ENCODE measurements around the gene CHST11.

CHST11 gene

DNA sequence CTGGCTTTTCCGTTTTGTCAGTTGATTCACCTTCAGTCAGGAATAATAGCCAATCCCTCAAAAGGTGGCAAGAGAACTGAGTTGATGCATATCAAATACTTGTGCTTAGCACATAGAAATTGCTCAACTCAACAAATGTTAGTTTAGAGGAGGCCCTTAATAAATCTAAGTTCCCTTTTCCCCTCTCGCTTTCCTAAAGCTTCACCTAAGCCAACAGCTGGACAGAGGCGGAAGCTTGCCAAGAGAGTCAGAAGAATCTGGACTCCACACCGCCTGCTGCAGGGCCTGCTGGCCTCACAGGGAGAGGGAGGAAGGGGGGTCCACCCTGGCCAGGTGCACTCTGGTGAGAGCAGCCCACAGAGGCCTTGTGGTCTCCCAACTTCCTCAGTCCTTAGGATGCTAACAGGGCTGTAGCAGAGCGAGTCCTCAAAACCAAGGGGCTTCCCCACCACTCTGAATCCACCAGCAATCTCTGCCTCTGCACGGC, 213.1 kb downstream of the CHST11 start:
- H3K27me3 ChIP-seq (ENCODE audit: low read depth, low read length): no peaks in the 10 kb centered on the region
- no peaks in the 10 kb centered on the region for H3K9me3 ChIP-seq (ENCODE audit: control insufficient read depth in 1 of 2, low read length in 2 of 2)
- H3K4me1 ChIP-seq (ENCODE audit: control insufficient read depth in 1 of 2, insufficient read depth in 2 of 2, low read length in 2 of 2): peaks cover 44 to 64% of the 10 kb centered on the region in 2 donors
- H3K4me3 ChIP-seq (ENCODE audit: low read depth in 1 of 2, low read length in 2 of 2): no peak overlapping the region
- H3K27ac ChIP-seq (ENCODE audit: low read length): no peak overlapping the region
- no peaks in the 10 kb centered on the region for H3K36me3 ChIP-seq (ENCODE audit: control insufficient read depth in 1 of 2, insufficient read depth in 2 of 2, low read length in 2 of 2)

DNA sequence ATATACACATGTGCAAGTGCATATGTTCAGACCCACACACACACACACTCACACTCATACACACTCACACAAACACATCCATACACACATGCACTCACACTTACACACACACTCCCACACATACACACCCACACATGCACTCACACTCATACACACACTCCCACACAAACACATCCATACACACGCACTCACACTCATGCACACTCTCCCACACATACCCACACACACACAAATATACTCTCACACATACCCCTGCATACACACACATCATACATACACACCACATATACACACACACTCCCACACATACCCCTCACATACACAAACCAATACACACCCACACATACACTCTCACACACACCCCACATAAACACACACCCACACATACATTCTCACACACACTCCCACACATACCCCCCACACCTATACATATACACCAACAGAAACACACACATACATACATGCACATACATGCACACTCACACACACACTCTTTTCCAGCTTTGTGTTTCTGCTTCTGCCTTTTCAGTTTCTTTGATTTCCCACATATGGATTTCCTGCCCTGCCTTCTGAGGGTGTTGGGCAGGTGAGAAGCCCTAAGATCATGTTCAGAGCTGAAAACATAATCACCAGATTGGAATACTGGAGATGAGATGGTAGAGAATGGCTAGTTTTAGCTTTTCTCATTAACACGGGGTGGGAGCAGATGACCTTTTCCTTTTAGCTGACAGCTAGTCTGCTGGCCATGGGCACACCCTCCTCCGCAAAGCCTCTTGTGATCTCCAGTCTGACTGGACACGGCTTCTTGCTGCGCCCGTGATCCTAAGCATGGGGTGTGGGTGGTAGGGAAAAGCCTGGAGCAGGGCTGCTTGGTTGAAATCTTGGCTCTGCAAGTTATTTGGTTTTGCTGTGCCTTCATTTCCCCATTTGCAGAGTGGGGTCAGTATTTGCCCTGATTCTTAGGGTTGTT, 214.0 kb downstream of the CHST11 start:
- H3K9me3 ChIP-seq (ENCODE audit: control insufficient read depth in 1 of 2, low read length in 2 of 2): no peaks in the 10 kb centered on the region
- peaks cover 44 to 64% of the 10 kb centered on the region in 2 donors for H3K4me1 ChIP-seq (ENCODE audit: control insufficient read depth in 1 of 2, insufficient read depth in 2 of 2, low read length in 2 of 2)
- no peak overlapping the region for H3K4me3 ChIP-seq (ENCODE audit: low read depth in 1 of 2, low read length in 2 of 2)
- H3K27ac ChIP-seq (ENCODE audit: low read length): peak overlapping the region; percentile 57
- no peaks in the 10 kb centered on the region for H3K27me3 ChIP-seq (ENCODE audit: low read depth, low read length)
- H3K36me3 ChIP-seq (ENCODE audit: control insufficient read depth in 1 of 2, insufficient read depth in 2 of 2, low read length in 2 of 2): no peaks in the 10 kb centered on the region

DNA sequence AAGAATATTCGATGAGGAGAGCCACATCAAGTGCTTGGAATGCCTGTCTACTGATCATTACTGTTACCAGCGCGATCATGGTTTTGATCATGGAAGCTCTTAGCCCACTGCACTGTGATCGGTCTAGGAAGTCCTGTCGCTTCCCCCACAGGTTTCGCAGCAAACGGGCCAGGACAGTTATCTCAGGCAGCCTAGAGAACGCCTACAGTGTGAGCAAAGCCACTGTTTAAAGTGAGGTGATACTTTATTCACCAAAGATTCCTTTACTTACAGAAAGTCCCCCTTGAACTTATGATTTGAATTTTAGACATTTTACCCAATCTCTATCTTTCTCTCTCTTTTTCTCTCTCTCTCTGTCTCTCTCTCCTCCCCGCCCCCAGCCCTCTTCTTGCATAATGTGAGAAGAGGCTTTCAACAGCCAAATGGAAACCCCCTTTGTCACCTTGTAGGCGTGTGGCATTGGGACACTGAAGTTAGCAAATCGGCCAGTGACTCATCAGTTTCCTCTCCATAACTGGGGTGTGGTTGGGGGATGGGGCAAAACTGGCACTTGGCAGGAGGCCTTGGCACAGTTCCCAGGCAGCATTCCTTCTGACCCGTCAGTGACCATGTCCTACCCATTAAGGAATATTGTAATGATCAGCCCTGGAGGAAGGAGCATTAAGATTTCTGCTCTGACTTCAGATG, 214.8 kb downstream of the CHST11 start:
- Histone ChIP-seq H3K27me3 (ENCODE audit: low read depth, low read length) (no peaks in the 10 kb centered on the region), H3K36me3 (ENCODE audit: control insufficient read depth in 1 of 2, insufficient read depth in 2 of 2, low read length in 2 of 2) (no peaks in the 10 kb centered on the region), H3K27ac (ENCODE audit: low read length) (peak overlapping the region; percentile 57), H3K4me3 (ENCODE audit: low read depth in 1 of 2, low read length in 2 of 2) (no peak overlapping the region), H3K9me3 (ENCODE audit: control insufficient read depth in 1 of 2, low read length in 2 of 2) (no peaks in the 10 kb centered on the region), H3K4me1 (ENCODE audit: control insufficient read depth in 1 of 2, insufficient read depth in 2 of 2, low read length in 2 of 2) (peaks cover 44 to 64% of the 10 kb centered on the region in 2 donors)

DNA sequence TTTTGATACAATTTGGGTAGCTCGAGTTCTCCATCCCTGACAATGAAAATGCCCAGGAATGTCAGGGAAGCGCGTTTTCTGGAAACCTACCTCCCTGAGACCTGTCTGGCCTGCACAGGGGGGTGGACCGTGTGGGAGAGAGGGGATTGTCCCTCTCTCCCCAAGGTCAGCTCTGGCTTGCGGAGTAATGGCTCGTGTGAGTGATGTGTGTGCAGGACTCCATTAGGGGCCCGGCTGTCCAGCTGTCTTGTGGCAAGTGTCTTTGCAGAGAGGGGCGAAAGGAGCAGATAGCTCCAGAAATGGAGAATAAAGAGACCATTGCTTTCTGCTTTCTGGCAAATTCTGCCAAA, 215.3 kb downstream of the CHST11 start:
- peaks cover 44 to 64% of the 10 kb centered on the region in 2 donors for H3K4me1 ChIP-seq (ENCODE audit: control insufficient read depth in 1 of 2, insufficient read depth in 2 of 2, low read length in 2 of 2)
- no peaks in the 10 kb centered on the region for H3K27me3 ChIP-seq (ENCODE audit: low read depth, low read length)
- no peak overlapping the region for H3K4me3 ChIP-seq (ENCODE audit: low read depth in 1 of 2, low read length in 2 of 2)
- H3K27ac ChIP-seq (ENCODE audit: low read length): peak overlapping the region; percentile 57
- H3K36me3 ChIP-seq (ENCODE audit: control insufficient read depth in 1 of 2, insufficient read depth in 2 of 2, low read length in 2 of 2): no peaks in the 10 kb centered on the region
- H3K9me3 ChIP-seq (ENCODE audit: control insufficient read depth in 1 of 2, low read length in 2 of 2): no peaks in the 10 kb centered on the region

DNA sequence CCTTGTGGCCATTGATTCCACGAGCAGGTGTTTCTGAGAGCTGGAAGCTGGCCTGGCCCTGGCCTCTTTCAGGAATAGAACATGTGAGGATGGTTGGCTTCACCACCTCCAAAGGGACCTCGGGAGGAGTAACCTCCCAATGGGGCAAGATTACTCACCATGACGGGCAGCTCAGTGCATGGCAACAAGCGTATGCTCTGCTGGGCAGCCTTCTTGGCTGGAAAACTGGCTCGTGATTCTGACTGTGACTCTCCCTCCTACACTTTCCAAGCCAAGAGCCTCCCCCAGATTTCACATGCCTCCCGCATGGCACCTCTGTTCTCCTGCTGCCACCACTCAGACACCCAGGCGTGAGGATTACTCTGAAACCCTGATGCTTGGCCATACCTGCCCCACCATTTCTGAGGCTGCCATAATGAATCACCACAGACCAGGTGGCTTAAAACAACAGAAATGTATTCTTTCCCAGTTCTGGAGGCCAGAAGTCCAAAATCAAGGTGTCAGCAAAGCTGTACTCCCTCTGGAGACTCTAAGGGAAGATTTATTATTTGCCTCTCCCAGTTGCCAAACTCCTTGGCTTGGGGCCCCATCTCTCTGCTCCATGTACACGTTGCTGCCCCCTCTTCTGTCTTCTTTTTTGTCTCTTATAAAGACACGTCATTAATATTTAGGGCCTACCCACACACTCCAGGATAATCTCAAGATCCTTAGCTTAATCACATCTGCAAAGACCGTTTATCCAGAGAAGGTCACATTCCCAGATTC, 215.9 kb downstream of the CHST11 start:
- Histone ChIP-seq H3K4me3 (ENCODE audit: low read depth in 1 of 2, low read length in 2 of 2) (no peak overlapping the region), H3K36me3 (ENCODE audit: control insufficient read depth in 1 of 2, insufficient read depth in 2 of 2, low read length in 2 of 2) (no peaks in the 10 kb centered on the region), H3K27me3 (ENCODE audit: low read depth, low read length) (no peaks in the 10 kb centered on the region), H3K27ac (ENCODE audit: low read length) (no peak overlapping the region), H3K9me3 (ENCODE audit: control insufficient read depth in 1 of 2, low read length in 2 of 2) (no peaks in the 10 kb centered on the region), H3K4me1 (ENCODE audit: control insufficient read depth in 1 of 2, insufficient read depth in 2 of 2, low read length in 2 of 2) (peaks cover 40 to 58% of the 10 kb centered on the region in 2 donors)

DNA sequence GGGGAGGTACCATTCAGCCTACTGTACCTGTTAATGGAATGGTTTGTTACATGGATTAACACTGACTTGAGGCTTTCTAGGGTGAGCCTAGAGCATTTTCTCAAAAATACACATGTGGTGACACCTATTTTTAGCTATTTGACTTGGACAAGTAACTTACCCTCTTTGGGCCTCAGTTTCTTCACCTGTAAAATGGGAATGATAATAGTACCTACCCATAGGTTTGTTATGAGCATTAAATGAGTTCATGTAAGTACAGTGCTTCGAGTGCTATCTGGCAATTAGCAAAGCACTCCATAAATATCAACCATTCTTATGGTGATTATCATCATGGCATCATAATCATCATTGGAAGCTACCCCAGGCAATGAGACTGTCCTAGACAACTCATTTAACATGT, 216.5 kb downstream of the CHST11 start:
- no peak overlapping the region for H3K27ac ChIP-seq (ENCODE audit: low read length)

DNA sequence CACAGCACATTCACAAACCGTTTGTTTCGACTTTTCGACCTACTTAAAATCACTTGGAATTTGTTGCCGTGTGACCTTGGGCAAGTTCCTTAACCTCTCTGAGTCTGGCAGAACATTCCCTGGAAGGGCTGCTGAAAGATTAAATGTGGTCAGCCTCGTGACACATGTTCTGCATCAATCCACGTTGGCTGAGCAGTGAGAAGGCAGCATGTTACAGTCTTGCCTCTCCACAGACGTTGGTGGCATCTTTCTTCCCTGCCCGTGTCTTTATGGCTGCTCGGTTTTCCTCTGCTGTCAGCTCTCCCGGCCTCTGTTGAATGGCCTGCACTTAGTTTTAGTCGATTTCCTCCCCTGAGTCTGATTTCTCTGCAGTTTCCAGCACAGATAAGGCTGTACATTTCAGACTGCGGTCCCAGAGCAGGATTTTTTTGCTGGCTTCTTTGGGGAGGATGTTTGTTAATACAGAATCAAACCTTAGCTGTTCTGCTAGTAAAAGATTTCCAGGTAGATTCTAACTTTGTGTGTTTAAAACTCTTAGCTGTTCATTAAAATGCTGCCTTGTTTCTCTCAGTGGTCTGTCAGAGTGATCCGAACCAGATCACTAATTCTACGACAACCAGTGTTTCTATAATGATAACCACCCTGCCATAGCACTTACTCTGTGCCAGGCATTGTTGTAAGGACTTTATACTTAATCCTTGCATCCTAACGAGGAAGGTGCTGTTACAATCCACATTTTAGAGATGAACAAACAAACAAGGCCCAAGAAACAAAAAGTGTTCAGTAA, 217.1 kb downstream of the CHST11 start:
- Histone ChIP-seq H3K27me3 (ENCODE audit: low read depth, low read length) (no peaks in the 10 kb centered on the region), H3K9me3 (ENCODE audit: control insufficient read depth in 1 of 2, low read length in 2 of 2) (no peaks in the 10 kb centered on the region), H3K27ac (ENCODE audit: low read length) (no peak overlapping the region), H3K36me3 (ENCODE audit: control insufficient read depth in 1 of 2, insufficient read depth in 2 of 2, low read length in 2 of 2) (no peaks in the 10 kb centered on the region), H3K4me3 (ENCODE audit: low read depth in 1 of 2, low read length in 2 of 2) (no peak overlapping the region), H3K4me1 (ENCODE audit: control insufficient read depth in 1 of 2, insufficient read depth in 2 of 2, low read length in 2 of 2) (peaks cover 36 to 46% of the 10 kb centered on the region in 2 donors)

More for the DNA sequence above, 216.5 kb downstream of the CHST11 start:
- Histone ChIP-seq H3K9me3 (ENCODE audit: control insufficient read depth in 1 of 2, low read length in 2 of 2) (no peaks in the 10 kb centered on the region), H3K4me1 (ENCODE audit: control insufficient read depth in 1 of 2, insufficient read depth in 2 of 2, low read length in 2 of 2) (peaks cover 36 to 52% of the 10 kb centered on the region in 2 donors), H3K36me3 (ENCODE audit: control insufficient read depth in 1 of 2, insufficient read depth in 2 of 2, low read length in 2 of 2) (no peaks in the 10 kb centered on the region), H3K4me3 (ENCODE audit: low read depth in 1 of 2, low read length in 2 of 2) (no peak overlapping the region), H3K27me3 (ENCODE audit: low read depth, low read length) (no peaks in the 10 kb centered on the region)

DNA sequence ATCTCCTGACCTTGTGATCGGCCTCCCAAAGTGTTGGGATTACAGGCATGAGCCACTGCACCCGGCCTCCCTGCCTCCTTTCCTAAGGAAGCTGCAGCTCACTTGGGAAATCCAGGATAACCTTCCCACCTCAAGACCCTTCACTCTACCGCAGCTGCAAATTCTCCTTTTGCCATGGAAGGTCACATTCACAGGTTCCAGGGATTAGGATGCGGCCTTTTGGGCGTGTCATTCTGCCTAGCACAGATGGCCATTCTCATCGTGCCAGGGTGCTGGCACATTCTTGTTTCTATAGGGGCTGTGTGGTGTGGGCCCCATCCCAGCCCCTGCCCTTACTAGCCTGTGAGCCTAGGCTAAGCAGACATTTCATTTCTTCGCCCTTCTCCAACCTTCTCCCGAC, 219.9 kb downstream of the CHST11 start:
- no peak overlapping the region for H3K27ac ChIP-seq (ENCODE audit: low read length)
- no peaks in the 10 kb centered on the region for H3K9me3 ChIP-seq (ENCODE audit: control insufficient read depth in 1 of 2, low read length in 2 of 2)
- no peak overlapping the region for H3K4me3 ChIP-seq (ENCODE audit: low read depth in 1 of 2, low read length in 2 of 2)
- H3K4me1 ChIP-seq (ENCODE audit: control insufficient read depth in 1 of 2, insufficient read depth in 2 of 2, low read length in 2 of 2): peaks cover 15 to 18% of the 10 kb centered on the region in 2 donors
- no peaks in the 10 kb centered on the region for H3K27me3 ChIP-seq (ENCODE audit: low read depth, low read length)
- H3K36me3 ChIP-seq (ENCODE audit: control insufficient read depth in 1 of 2, insufficient read depth in 2 of 2, low read length in 2 of 2): no peaks in the 10 kb centered on the region

DNA sequence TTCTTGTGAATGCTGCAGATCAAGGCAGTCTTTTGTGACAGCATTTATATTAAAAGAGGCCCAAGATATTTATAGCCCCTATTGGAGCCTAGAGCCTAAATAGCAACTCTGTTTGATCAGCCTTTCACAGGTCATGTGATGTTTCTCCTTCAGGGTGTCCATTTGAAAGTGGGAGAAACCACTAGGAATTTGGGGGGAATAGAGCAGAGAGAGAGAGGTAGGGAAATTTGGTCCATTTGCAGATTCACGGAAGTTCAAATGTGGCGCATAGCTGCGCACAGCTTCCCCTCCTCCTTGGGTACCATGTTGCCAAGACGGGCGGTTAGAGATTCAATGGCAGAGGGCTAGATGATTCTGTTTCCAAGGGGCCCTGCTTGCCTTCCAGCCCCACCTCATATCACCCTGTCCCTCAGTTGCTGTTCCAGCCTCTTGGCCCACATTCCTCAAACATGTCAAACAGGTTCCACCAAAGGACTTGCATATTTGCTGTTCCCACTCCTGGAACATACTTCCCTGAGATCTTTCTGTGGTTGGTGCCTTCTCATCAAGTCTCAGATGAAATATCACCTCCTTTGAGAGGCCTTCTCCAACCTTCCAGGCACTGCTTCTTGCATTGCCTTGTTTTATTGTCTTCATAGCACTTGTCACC, 220.8 kb downstream of the CHST11 start:
- Histone ChIP-seq H3K27ac (ENCODE audit: low read length) (no peak overlapping the region), H3K27me3 (ENCODE audit: low read depth, low read length) (no peaks in the 10 kb centered on the region), H3K36me3 (ENCODE audit: control insufficient read depth in 1 of 2, insufficient read depth in 2 of 2, low read length in 2 of 2) (no peaks in the 10 kb centered on the region), H3K4me1 (ENCODE audit: control insufficient read depth in 1 of 2, insufficient read depth in 2 of 2, low read length in 2 of 2) (peaks cover 7 to 9% of the 10 kb centered on the region in 2 donors), H3K9me3 (ENCODE audit: control insufficient read depth in 1 of 2, low read length in 2 of 2) (no peaks in the 10 kb centered on the region), H3K4me3 (ENCODE audit: low read depth in 1 of 2, low read length in 2 of 2) (no peak overlapping the region)

DNA sequence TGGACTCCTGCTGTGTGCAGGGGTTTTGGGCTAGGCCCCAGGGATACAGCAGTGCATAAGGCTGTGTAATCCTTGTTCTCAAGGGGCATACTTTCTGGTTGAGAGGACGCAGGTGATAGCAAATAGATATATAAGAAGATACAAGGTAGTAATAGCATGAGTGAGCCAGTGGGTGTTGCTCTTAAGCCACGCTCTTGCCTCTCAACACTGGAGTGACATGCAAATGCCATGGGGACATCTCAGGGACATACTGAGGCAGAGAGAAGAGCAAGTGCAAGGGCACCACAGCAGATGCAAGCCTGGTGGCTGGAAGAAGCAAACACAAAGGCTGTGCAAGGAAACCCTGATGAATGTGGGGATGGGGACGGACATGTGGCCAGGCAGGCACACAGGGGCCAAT, 223.3 kb downstream of the CHST11 start:
- H3K4me3 ChIP-seq (ENCODE audit: low read depth in 1 of 2, low read length in 2 of 2): no peak overlapping the region
- H3K9me3 ChIP-seq (ENCODE audit: control insufficient read depth in 1 of 2, low read length in 2 of 2): no peaks in the 10 kb centered on the region
- H3K27ac ChIP-seq (ENCODE audit: low read length): no peak overlapping the region
- H3K27me3 ChIP-seq (ENCODE audit: low read depth, low read length): no peaks in the 10 kb centered on the region
- peaks cover 3 to 14% of the 10 kb centered on the region in 2 donors for H3K4me1 ChIP-seq (ENCODE audit: control insufficient read depth in 1 of 2, insufficient read depth in 2 of 2, low read length in 2 of 2)
- no peaks in the 10 kb centered on the region for H3K36me3 ChIP-seq (ENCODE audit: control insufficient read depth in 1 of 2, insufficient read depth in 2 of 2, low read length in 2 of 2)
